H1 (cell line): Measurements from ENCODE around the gene KCNJ9. TPM values are rescaled to one million over a fixed set of nuclear protein-coding genes. Genes with fewer than 3 reads are reported as not detected.

ENCODE experiments used
- CTCF ChIA-PET: fragments of 300-600 bp; sonication (Branson Sonifier 250); formaldehyde crosslinking; loops from one replicate; lab custom pipeline; 2021; ENCODE audit not compliant: partially characterized antibody; lab: Charles Lee
- POLR2A ChIA-PET: fragments of 300-600 bp; sonication (Branson Sonifier 250); formaldehyde crosslinking; loops from one replicate; lab custom pipeline; 2021; ENCODE audit warnings: inconsistent platforms; ENCODE audit not compliant: partially characterized antibody; lab: Charles Lee
- DNase-seq, 2 experiments: peaks; one replicate each; pipeline versions ENCODE4 v3.0.0 to v3.0.0-alpha.2; 2010 to 2022; ENCODE audit warnings: low spot score in 2 of 2, low read depth in 1 of 2, mixed read lengths in 1 of 2
- FAIRE-seq: peaks from 2 replicates; lab custom pipeline; 2011; peaks lifted over from hg19 to GRCh38; lab: Jason Lieb, UNC
- H2AFZ ChIP-seq: 2 replicates; pipeline ENCODE4 v1.8.1; 2012; ENCODE audit warnings: low read length, inconsistent platforms
- H2AK5ac ChIP-seq: 2 replicates; pipeline ENCODE4 v1.6.1; 2013; ENCODE audit warnings: low read depth, low read length
- H2BK120ac ChIP-seq: replicated peaks from 2 replicates; pipeline ENCODE3; 2013; ENCODE audit warnings: low read depth, low read length, inconsistent platforms
- H2BK12ac ChIP-seq: 2 replicates; pipeline ENCODE4 v1.6.1; 2013; ENCODE audit warnings: low read depth, low read length
- H2BK15ac ChIP-seq: 2 replicates; pipeline ENCODE4 v1.6.1; 2013; ENCODE audit warnings: low read length
- H2BK20ac ChIP-seq: 2 replicates; pipeline ENCODE4 v1.6.1; 2013; ENCODE audit warnings: low read length
- H2BK5ac ChIP-seq: 2 replicates; pipeline ENCODE4 v1.6.1; 2013; ENCODE audit warnings: low read depth, low read length
- H3K14ac ChIP-seq: 2 replicates; pipeline ENCODE4 v1.6.1; 2013; ENCODE audit warnings: inconsistent platforms; ENCODE audit not compliant: insufficient read length
- H3K18ac ChIP-seq: 2 replicates; pipeline ENCODE4 v1.6.1; 2013; ENCODE audit warnings: low read length; ENCODE audit errors: extremely low read depth
- H3K23ac ChIP-seq: 2 replicates; pipeline ENCODE4 v1.6.1; 2013; ENCODE audit warnings: inconsistent platforms; ENCODE audit not compliant: insufficient read length
- H3K23me2 ChIP-seq: 2 replicates; pipeline ENCODE4 v1.6.1; 2013; ENCODE audit warnings: low read depth, low read length
- H3K27ac ChIP-seq: 2 replicates; pipeline ENCODE4 v1.6.1; 2011; ENCODE audit warnings: low read depth, low read length, inconsistent platforms
- H3K27me3 ChIP-seq, 4 experiments: replicated peaks in 1 of 4; 1 replicate in 1 of 4; 2 replicates in 3 of 4; pipeline versions ENCODE4 v1.6.1 to v1.8.1; 2011 to 2013; ENCODE audit warnings: low read length in 3 of 4, mild to moderate bottlenecking in 3 of 4, inconsistent platforms in 2 of 4, mixed read lengths in 2 of 4, moderate library complexity in 1 of 4; ENCODE audit not compliant: control insufficient read depth in 3 of 4, insufficient read depth in 3 of 4; ENCODE audit errors: extremely low read depth in 1 of 4
- H3K36me3 ChIP-seq, 4 experiments: 2 replicates each; pipeline versions ENCODE4 v1.6.1 to v1.8.1; 2011 to 2013; ENCODE audit warnings: mild to moderate bottlenecking in 4 of 4, low read length in 3 of 4, moderate library complexity in 2 of 4, control low read depth in 1 of 4, inconsistent platforms in 1 of 4; ENCODE audit not compliant: insufficient read depth in 4 of 4, control insufficient read depth in 2 of 4
- H3K4ac ChIP-seq: replicated peaks from 2 replicates; pipeline ENCODE3; 2013; ENCODE audit warnings: low read length, low read depth, mixed read lengths, inconsistent platforms; ENCODE audit not compliant: insufficient read length
- H3K4me1 ChIP-seq, 4 experiments: replicated peaks in 1 of 4; 1 replicate in 1 of 4; 2 replicates in 3 of 4; pipeline versions ENCODE4 v1.6.1 to v1.8.1; 2011 to 2013; ENCODE audit warnings: low read length in 3 of 4, inconsistent platforms in 2 of 4, mixed read lengths in 1 of 4; ENCODE audit not compliant: insufficient read depth in 4 of 4, control insufficient read depth in 3 of 4
- H3K4me2 ChIP-seq, 2 experiments: 2 replicates each; pipeline versions ENCODE4 v1.6.1 to v1.8.1; 2011 to 2013; ENCODE audit warnings: low read depth in 2 of 2, low read length in 2 of 2, control low read depth in 1 of 2, inconsistent platforms in 1 of 2, mild to moderate bottlenecking in 1 of 2; ENCODE audit not compliant: insufficient read depth in 1 of 2
- H3K4me3 ChIP-seq, 4 experiments: fragments of 200-600, 300-600 bp in 1 of 4; sonication (generic), shearing (Covaris generic), sonication (Bioruptor Twin) in 1 of 4; 2 replicates each; pipeline versions ENCODE4 v1.5.1 to v1.8.1; 2011 to 2016; ENCODE audit warnings: low read length in 4 of 4, low read depth in 3 of 4, control low read depth in 2 of 4, inconsistent platforms in 2 of 4, mild to moderate bottlenecking in 2 of 4, mixed read lengths in 1 of 4, moderate library complexity in 1 of 4; ENCODE audit not compliant: insufficient read depth in 2 of 4; ENCODE audit errors: extremely low read depth in 1 of 4
- H3K56ac ChIP-seq: replicated peaks from 2 replicates; pipeline ENCODE3; 2013; ENCODE audit warnings: low read depth, mild to moderate bottlenecking, mixed read lengths, low read length, inconsistent platforms; ENCODE audit not compliant: insufficient read length
- H3K79me1 ChIP-seq: 2 replicates; pipeline ENCODE4 v1.6.1; 2013; ENCODE audit warnings: low read depth, low read length, control low read depth
- H3K79me2 ChIP-seq, 2 experiments: 2 replicates each; pipeline versions ENCODE4 v1.6.1 to v1.8.1; 2012 to 2013; ENCODE audit warnings: low read length in 2 of 2, mild to moderate bottlenecking in 2 of 2, inconsistent platforms in 1 of 2; ENCODE audit not compliant: insufficient read depth in 2 of 2, control insufficient read depth in 1 of 2
- H3K9ac ChIP-seq, 4 experiments: replicated peaks in 1 of 4; 1 replicate in 1 of 4; 2 replicates in 3 of 4; pipeline versions ENCODE4 v1.6.1 to v1.8.1; 2011 to 2013; ENCODE audit warnings: low read depth in 3 of 4, low read length in 3 of 4, control low read depth in 2 of 4, mild to moderate bottlenecking in 2 of 4, moderate library complexity in 2 of 4, inconsistent platforms in 1 of 4; ENCODE audit errors: extremely low read depth in 1 of 4
- H3K9me3 ChIP-seq, 2 experiments: 2 replicates each; pipeline versions ENCODE4 v1.6.1 to v1.8.1; 2012 to 2013; ENCODE audit warnings: mild to moderate bottlenecking in 2 of 2, moderate library complexity in 2 of 2, control low read depth in 1 of 2, inconsistent platforms in 1 of 2, low read depth in 1 of 2, low read length in 1 of 2, mixed read lengths in 1 of 2; ENCODE audit not compliant: insufficient read depth in 2 of 2
- H4K20me1 ChIP-seq, 2 experiments: replicated peaks in 1 of 2; 2 replicates each; pipeline versions ENCODE3 to v1.8.1; 2011 to 2013; ENCODE audit warnings: inconsistent platforms in 2 of 2, low read length in 2 of 2, mild to moderate bottlenecking in 1 of 2; ENCODE audit not compliant: insufficient read depth in 2 of 2, control insufficient read depth in 1 of 2
- H4K5ac ChIP-seq: 2 replicates; pipeline ENCODE4 v1.6.1; 2013; ENCODE audit warnings: low read length, low read depth, mixed read lengths, inconsistent platforms; ENCODE audit not compliant: insufficient read length
- H4K8ac ChIP-seq: 2 replicates; pipeline ENCODE4 v1.8.0; 2013; ENCODE audit warnings: mild to moderate bottlenecking, moderate library complexity, low read length, inconsistent platforms; ENCODE audit not compliant: insufficient read depth; ENCODE audit errors: extremely low read depth
- H4K91ac ChIP-seq: replicated peaks from 2 replicates; pipeline ENCODE3; 2013; ENCODE audit warnings: low read length, mixed read lengths, inconsistent platforms; ENCODE audit not compliant: insufficient read length
- CTBP2 ChIP-seq: IDR thresholded peaks from 2 replicates; pipeline ENCODE4 v1.7.0; 2011; ENCODE audit warnings: borderline replicate concordance, mild to moderate bottlenecking, moderate library complexity, mixed read lengths, low read length; ENCODE audit not compliant: insufficient read depth, insufficient read length
- EGR1 ChIP-seq: IDR thresholded peaks from 2 replicates; pipeline ENCODE4 v1.6.1; 2011; ENCODE audit warnings: low read depth, low read length, borderline replicate concordance
- JUN ChIP-seq: IDR thresholded peaks from 2 replicates; pipeline ENCODE4 v1.6.1; 2011; ENCODE audit warnings: low read depth, mild to moderate bottlenecking, improper control_type of control experiment, low read length
- JUND ChIP-seq: IDR thresholded peaks from 2 replicates; pipeline ENCODE4 v1.6.1; 2011; ENCODE audit warnings: mild to moderate bottlenecking, improper control_type of control experiment, low read length
- NRF1 ChIP-seq: IDR thresholded peaks from 2 replicates; pipeline ENCODE4 v1.6.1; 2011; ENCODE audit warnings: mild to moderate bottlenecking, low read depth, low read length, improper control_type of control experiment
- SRF ChIP-seq: IDR thresholded peaks from 2 replicates; pipeline ENCODE4 v1.6.1; 2011; ENCODE audit warnings: mild to moderate bottlenecking, low read depth, low read length, moderate library complexity
- TBP ChIP-seq: IDR thresholded peaks from 2 replicates; pipeline ENCODE4 v1.6.1; 2011; ENCODE audit warnings: low read depth, low read length, improper control_type of control experiment
- TEAD4 ChIP-seq: IDR thresholded peaks from 2 replicates; pipeline ENCODE4 v1.6.1; 2012; ENCODE audit warnings: low read depth, low read length, inconsistent platforms, mixed read lengths
- whole genome bisulfite sequencing, 2 experiments: shearing (Covaris generic) in 1 of 2; methylation state at CpG; one replicate each; pipeline versions ENCODE4 v1.1.6 to v1.1.7; 2013 to 2015; ENCODE audit warnings: low lambda C conversion rate in 2 of 2, mixed read lengths in 2 of 2, inconsistent platforms in 1 of 2, low coverage in 1 of 2, missing lambda C conversion rate in 1 of 2; ENCODE audit not compliant: insufficient replicate concordance in 2 of 2, insufficient coverage in 1 of 2, insufficient read length in 1 of 2; ENCODE audit errors: extremely low coverage in 1 of 2, missing lambda C conversion rate in 1 of 2; 5-methylcytosine and 5-hydroxymethylcytosine counted together
- polyA plus RNA-seq, 7 experiments: library from polyadenylated mRNA; depleted of rRNA in 3 of 7; stranded (reverse) in 5 of 7; unstranded in 2 of 7; fragments of >200 nt in 5 of 7; fragments of 200-250 nt in 2 of 7; gene quantifications; 1 replicate in 5 of 7; 2 replicates in 1 of 7; 4 replicates in 1 of 7; pipeline versions ENCODE4 v1.2.1 to v1.2.3, GENCODE V29; 2011 to 2013; ENCODE audit warnings: missing spikeins in 2 of 7, mixed read lengths in 2 of 7
- total RNA-seq: library from RNA; stranded (reverse); fragmentation: NEBNext Ultra II Directional; extraction: Animal tissue kit (Norgen Biotek cat#: 25700); gene quantifications from 2 replicates; pipeline ENCODE4 v1.2.1, GENCODE V29; 2021
- TF ChIP-seq, protein P1 (sequence below), 3 experiments: IDR thresholded peaks; 1 replicate in 2 of 3; 2 replicates in 1 of 3; pipeline versions ENCODE4 v1.5.1 to v1.6.1; 2011; ENCODE audit warnings: low read length in 3 of 3, mild to moderate bottlenecking in 3 of 3, inconsistent platforms in 2 of 3, low read depth in 1 of 3, moderate library complexity in 1 of 3; ENCODE audit not compliant: insufficient read depth in 1 of 3; ENCODE audit errors: control extremely low read depth in 1 of 3
- TF ChIP-seq, protein P2 (sequence below): IDR thresholded peaks from 2 replicates; pipeline ENCODE4 v1.6.1; 2012; ENCODE audit warnings: inconsistent platforms

The KCNJ9 gene
- total and polyA plus RNA-seq, 2 of the 8 experiments (the other 6 are each of a cell fraction or from before 2014, with no cell fraction given), result 0.02 to 0.13 TPM

DNA sequence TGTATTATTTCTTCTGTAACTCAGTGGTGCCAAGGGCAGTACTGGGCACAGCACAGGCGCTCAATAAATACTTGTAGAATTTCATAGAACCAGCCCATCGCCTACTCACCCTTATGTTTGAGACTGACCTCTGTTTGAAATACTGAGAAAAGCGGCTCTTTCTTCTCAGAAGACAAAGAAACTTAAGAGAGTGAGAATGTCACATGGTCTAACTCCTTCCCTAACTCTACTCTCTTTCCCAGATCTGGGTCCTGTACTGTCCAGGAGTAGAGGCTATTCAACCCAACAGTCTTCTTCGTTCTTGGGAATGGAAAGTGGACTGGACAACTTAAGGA, 12.9 kb downstream of the KCNJ9 start:
- no peak overlapping the region for H3K4me2 ChIP-seq
- H4K91ac ChIP-seq, result no peak overlapping the region
- 87% methylated on average over 4 of the region's 4 CpGs; no CpG with 5 or more reads in 1 of the 2 experiments for WGBS, 2 experiments
- H2BK12ac ChIP-seq, result 0 out of 2 replicates have a peak overlapping the region, but pooled peaks have one; percentile 99
- H2BK120ac ChIP-seq, result no peak overlapping the region
- no peak overlapping the region for H2AK5ac ChIP-seq
- peak overlapping the region; percentile 57; the same call in 1 of the 2 replicates for H2BK20ac ChIP-seq
- H3K4ac ChIP-seq, result no peak overlapping the region
- H3K18ac ChIP-seq, result no peak overlapping the region
- DNase-seq, result no peak
- no peaks in the 10 kb centered on the region; a peak in 1 of 4 replicates for H3K9me3 ChIP-seq
- H3K4me3 ChIP-seq, result no peak overlapping the region
- no peaks in the 10 kb centered on the region for H3K27me3 ChIP-seq
- no peak overlapping the region for H3K14ac ChIP-seq
- peaks cover 14% of the 10 kb centered on the region for H3K79me1 ChIP-seq
- ChIA-PET POLR2A (interaction anchor here (1.3 to 1.4 kb wide), 2 partner anchors 10 to 12 kb away, joined by 4 to 5 read pairs; no protein-coding TSS in a partner anchor), CTCF (interaction anchor here (1.5 to 50.1 kb wide), 4 partner anchors 8 to 158 kb away, joined by 3 to 1874 read pairs (median 92); partner anchors contain the start of genes KCNJ10 and KCNJ9)
- H3K9ac ChIP-seq, result no peak overlapping the region
- 0 out of 2 replicates have a peak overlapping the region, but pooled peaks have one; percentile 46 for H2BK15ac ChIP-seq
- TF ChIP-seq, protein P1, sequence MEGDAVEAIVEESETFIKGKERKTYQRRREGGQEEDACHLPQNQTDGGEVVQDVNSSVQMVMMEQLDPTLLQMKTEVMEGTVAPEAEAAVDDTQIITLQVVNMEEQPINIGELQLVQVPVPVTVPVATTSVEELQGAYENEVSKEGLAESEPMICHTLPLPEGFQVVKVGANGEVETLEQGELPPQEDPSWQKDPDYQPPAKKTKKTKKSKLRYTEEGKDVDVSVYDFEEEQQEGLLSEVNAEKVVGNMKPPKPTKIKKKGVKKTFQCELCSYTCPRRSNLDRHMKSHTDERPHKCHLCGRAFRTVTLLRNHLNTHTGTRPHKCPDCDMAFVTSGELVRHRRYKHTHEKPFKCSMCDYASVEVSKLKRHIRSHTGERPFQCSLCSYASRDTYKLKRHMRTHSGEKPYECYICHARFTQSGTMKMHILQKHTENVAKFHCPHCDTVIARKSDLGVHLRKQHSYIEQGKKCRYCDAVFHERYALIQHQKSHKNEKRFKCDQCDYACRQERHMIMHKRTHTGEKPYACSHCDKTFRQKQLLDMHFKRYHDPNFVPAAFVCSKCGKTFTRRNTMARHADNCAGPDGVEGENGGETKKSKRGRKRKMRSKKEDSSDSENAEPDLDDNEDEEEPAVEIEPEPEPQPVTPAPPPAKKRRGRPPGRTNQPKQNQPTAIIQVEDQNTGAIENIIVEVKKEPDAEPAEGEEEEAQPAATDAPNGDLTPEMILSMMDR (IDR thresholded peaks at IDR 0.05; ENCODE audit: control extremely low read depth in 1 of 3, insufficient read depth in 1 of 3, low read depth in 1 of 3, low read length in 3 of 3), result no peak
- TF ChIP-seq NRF1, result no peak
- no peak for TF ChIP-seq SRF
- no peak for TF ChIP-seq TBP
- TF ChIP-seq JUND, result no peak
- TF ChIP-seq, protein P2, sequence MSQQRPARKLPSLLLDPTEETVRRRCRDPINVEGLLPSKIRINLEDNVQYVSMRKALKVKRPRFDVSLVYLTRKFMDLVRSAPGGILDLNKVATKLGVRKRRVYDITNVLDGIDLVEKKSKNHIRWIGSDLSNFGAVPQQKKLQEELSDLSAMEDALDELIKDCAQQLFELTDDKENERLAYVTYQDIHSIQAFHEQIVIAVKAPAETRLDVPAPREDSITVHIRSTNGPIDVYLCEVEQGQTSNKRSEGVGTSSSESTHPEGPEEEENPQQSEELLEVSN, result no peak
- no peak for TF ChIP-seq EGR1
- TF ChIP-seq CTBP2, result no peak
- TF ChIP-seq TEAD4, result no peak
- TF ChIP-seq JUN, result no peak
- peaks cover 0 to 36% of the 10 kb centered on the region in 2 experiments; a peak in 2 of 4 replicates for H3K79me2 ChIP-seq
- peaks cover 0 to 4% of the 10 kb centered on the region in 2 experiments for H4K20me1 ChIP-seq
- no peak overlapping the region for H2AFZ ChIP-seq
- 0 out of 2 replicates have a peak overlapping the region, but pooled peaks have one; percentile 25 for H3K27ac ChIP-seq
- H3K36me3 ChIP-seq, result peaks cover 10 to 35% (median 22%) of the 10 kb centered on the region in 4 experiments
- no peak overlapping the region for H4K5ac ChIP-seq
- no peak overlapping the region for H3K56ac ChIP-seq
- H3K4me1 ChIP-seq, result peaks cover 9 to 37% (median 28%) of the 10 kb centered on the region in 4 experiments
- peaks cover 19% of the 10 kb centered on the region for H3K23me2 ChIP-seq
- H3K23ac ChIP-seq, result no peak overlapping the region
- no peak overlapping the region for H4K8ac ChIP-seq
- H2BK5ac ChIP-seq, result 0 out of 2 replicates have a peak overlapping the region, but pooled peaks have one; percentile 41
- FAIRE-seq, result no peak
